PFSK-1 (cell line): ENCODE measurements around the gene SCUBE2.

ENCODE experiments used
- FOXP2 ChIP-seq: optimal IDR thresholded peaks from 2 replicates; pipeline ENCODE3; 2011; ENCODE audit warnings: borderline replicate concordance, control low read depth, inconsistent platforms; ENCODE audit not compliant: insufficient read depth; ENCODE audit errors: extremely low read length, extremely low read depth
- POLR2AphosphoS5 ChIP-seq: IDR thresholded peaks from 2 replicates; pipeline ENCODE4 v1.6.1; 2012; ENCODE audit warnings: low read depth, mild to moderate bottlenecking, control low read depth, low read length, moderate library complexity
- REST ChIP-seq, 2 experiments: IDR thresholded peaks; 2 replicates each; pipeline versions ENCODE4 v1.6.1 to v1.8.0; 2011 to 2012; ENCODE audit warnings: low read depth in 2 of 2, low read length in 2 of 2, control low read depth in 1 of 2, inconsistent platforms in 1 of 2, mild to moderate bottlenecking in 1 of 2, moderate library complexity in 1 of 2; ENCODE audit not compliant: insufficient read depth in 1 of 2
- SIN3A ChIP-seq: IDR thresholded peaks from 2 replicates; pipeline ENCODE4 v1.6.1; 2012; ENCODE audit warnings: mild to moderate bottlenecking, low read length, moderate library complexity, borderline replicate concordance; ENCODE audit not compliant: insufficient read depth
- TAF1 ChIP-seq: IDR thresholded peaks from 2 replicates; pipeline ENCODE4 v1.6.1; 2012; ENCODE audit warnings: low read length, control low read depth, borderline replicate concordance; ENCODE audit not compliant: insufficient read depth

The SCUBE2 gene

GRCh38 chr11:8997451-8997850 is 93.9 kb downstream of the SCUBE2 start:
- no peak for TF ChIP-seq REST (IDR thresholded peaks at IDR 0.05; ENCODE audit: insufficient read depth in 1 of 2, low read depth in 2 of 2, low read length in 2 of 2)
- TF ChIP-seq SIN3A: no peak
- TF ChIP-seq TAF1: no peak
- TF ChIP-seq POLR2AphosphoS5: no peak
- no peak for TF ChIP-seq FOXP2

- TF ChIP-seq POLR2AphosphoS5: no peak
- no peak for TF ChIP-seq FOXP2
- TF ChIP-seq TAF1: no peak
- TF ChIP-seq REST (IDR thresholded peaks at IDR 0.05; ENCODE audit: insufficient read depth in 1 of 2, low read depth in 2 of 2, low read length in 2 of 2): no peak
- no peak for TF ChIP-seq SIN3A
These were observed 101.9 kb downstream of the SCUBE2 start for GRCh38 chr11:8989453-8989852.

- TF ChIP-seq SIN3A: no peak
- TF ChIP-seq FOXP2: no peak
- no peak for TF ChIP-seq REST (IDR thresholded peaks at IDR 0.05; ENCODE audit: insufficient read depth in 1 of 2, low read depth in 2 of 2, low read length in 2 of 2)
- no peak for TF ChIP-seq POLR2AphosphoS5
- TF ChIP-seq TAF1: no peak
These were observed 102.8 kb downstream of the SCUBE2 start for GRCh38 chr11:8988329-8989234.

GRCh38 chr11:8987446-8987845 is 104.0 kb downstream of the SCUBE2 start:
- TF ChIP-seq REST (IDR thresholded peaks at IDR 0.05; ENCODE audit: insufficient read depth in 1 of 2, low read depth in 2 of 2, low read length in 2 of 2): no peak
- no peak for TF ChIP-seq SIN3A
- TF ChIP-seq FOXP2: no peak
- TF ChIP-seq POLR2AphosphoS5: no peak
- no peak for TF ChIP-seq TAF1
